ENCODE results near the gene TUBB6.

Gene TUBB6

GRCh38 chr18:12307701-12308385 lies at the start of gene TUBB6:
TUBB6 (plus strand) TSS chr18:12308241; CDS start chr18:12308293, 52 bp downstream.
- DNase-seq: no peak

- DNase-seq: no peak
Observed at GRCh38 chr18:12258719-12259705, 49.0 kb upstream of the TUBB6 start.

- DNase-seq: no peak
Observed at GRCh38 chr18:12262748-12263147, 45.3 kb upstream of the TUBB6 start.

- DNase-seq: no peak
Observed at GRCh38 chr18:12264864-12265263, 43.2 kb upstream of the TUBB6 start.

- no peak for DNase-seq
Observed at GRCh38 chr18:12271376-12272235, 36.4 kb upstream of the TUBB6 start.

- no peak for DNase-seq
Observed at GRCh38 chr18:12274793-12275192, 33.2 kb upstream of the TUBB6 start.

- DNase-seq: no peak
Observed at GRCh38 chr18:12276736-12277554, 31.1 kb upstream of the TUBB6 start.

GRCh38 chr18:12278215-12278671 lies 29.8 kb upstream of the TUBB6 start:
- no peak for DNase-seq

- no peak for DNase-seq
Observed at GRCh38 chr18:12278741-12279682, 29.0 kb upstream of the TUBB6 start.

GRCh38 chr18:12279781-12280531 lies 28.1 kb upstream of the TUBB6 start:
- no peak for DNase-seq

- no peak for DNase-seq
Observed at GRCh38 chr18:12281861-12282260, 26.2 kb upstream of the TUBB6 start.

GRCh38 chr18:12282442-12283039 lies 25.5 kb upstream of the TUBB6 start:
- no peak for DNase-seq

- no peak for DNase-seq
Observed at GRCh38 chr18:12283256-12283655, 24.8 kb upstream of the TUBB6 start.

- DNase-seq: no peak
Observed at GRCh38 chr18:12283666-12284065, 24.4 kb upstream of the TUBB6 start.

- no peak for DNase-seq
Observed at GRCh38 chr18:12287131-12287681, 20.8 kb upstream of the TUBB6 start.

- DNase-seq: no peak
Observed at GRCh38 chr18:12287684-12288402, 20.2 kb upstream of the TUBB6 start.

GRCh38 chr18:12288403-12288755 lies 19.7 kb upstream of the TUBB6 start:
- no peak for DNase-seq

GRCh38 chr18:12290086-12290485 lies 18.0 kb upstream of the TUBB6 start:
- DNase-seq: no peak

- DNase-seq: no peak
Observed at GRCh38 chr18:12291161-12291560, 16.9 kb upstream of the TUBB6 start.

All from activated CD8-positive, alpha-beta memory T cell treated with anti-CD3 and anti-CD28 coated beads, Interleukin-2, amount 50 U/mL, for 4 hours (primary cell).